ENCODE data around the gene CCDC88C. TPM values are rescaled to one million over a fixed set of nuclear protein-coding genes. Genes with fewer than 3 reads are reported as not detected.

Gene CCDC88C
- total RNA-seq, 1 experiment from 2014 or later = 45.3 TPM

- no peak for DNase-seq (ENCODE audit: low spot score)
These were observed 36.8 kb downstream of the CCDC88C start for GRCh38 chr14:91380610-91381371.

- no peak for DNase-seq (ENCODE audit: low spot score)
These were observed 37.5 kb downstream of the CCDC88C start for GRCh38 chr14:91380123-91380522.

GRCh38 chr14:91379579-91379932, 38.1 kb downstream of the CCDC88C start:
- DNase-seq (ENCODE audit: low spot score) = no peak

GRCh38 chr14:91378930-91379578, 38.6 kb downstream of the CCDC88C start:
- no peak for DNase-seq (ENCODE audit: low spot score)

GRCh38 chr14:91377700-91378652, 39.6 kb downstream of the CCDC88C start:
- peak; percentile 69 for DNase-seq (ENCODE audit: low spot score)

- no peak for DNase-seq (ENCODE audit: low spot score)
These were observed 40.8 kb downstream of the CCDC88C start for GRCh38 chr14:91376547-91377477.

- no peak for DNase-seq (ENCODE audit: low spot score)
These were observed 41.7 kb downstream of the CCDC88C start for GRCh38 chr14:91375720-91376452.

GRCh38 chr14:91374879-91375702, 42.5 kb downstream of the CCDC88C start:
- no peak for DNase-seq (ENCODE audit: low spot score)

GRCh38 chr14:91374287-91374878, 43.2 kb downstream of the CCDC88C start:
- peak; percentile 28 for DNase-seq (ENCODE audit: low spot score)

- peak; percentile 54 for DNase-seq (ENCODE audit: low spot score)
These were observed 43.9 kb downstream of the CCDC88C start for GRCh38 chr14:91373591-91374254.

GRCh38 chr14:91372671-91373495, 44.7 kb downstream of the CCDC88C start:
- DNase-seq (ENCODE audit: low spot score) = no peak

GRCh38 chr14:91371990-91372375, 45.6 kb downstream of the CCDC88C start:
- no peak for DNase-seq (ENCODE audit: low spot score)

GRCh38 chr14:91371011-91371989, 46.3 kb downstream of the CCDC88C start:
- DNase-seq (ENCODE audit: low spot score) = no peak

- peak; percentile 62 for DNase-seq (ENCODE audit: low spot score)
These were observed 47.8 kb downstream of the CCDC88C start for GRCh38 chr14:91369628-91370445.

- no peak for DNase-seq (ENCODE audit: low spot score)
These were observed 48.7 kb downstream of the CCDC88C start for GRCh38 chr14:91368776-91369416.
